Panc1 (cell line): ENCODE results near the gene CCDC40. TPM values are rescaled to one million over a fixed set of nuclear protein-coding genes. Genes with fewer than 3 reads are reported as not detected.
A peak's percentile ranks its signal among the peaks of the same experiment; 100 is the strongest.

Source experiments
- ATAC-seq: fragments of 200-7000 bp; cut with Tn5 transposase; 2 replicates; pipeline ENCODE4 v1.9.1; 2020; ENCODE audit warnings: mild to moderate bottlenecking, moderate library complexity
- BruUV-seq: library from RNA; stranded (reverse); fragments of 400-500 nt; replicated peaks from 2 replicates; lab custom pipeline; 2021; lab: Mats Ljungman, UMichigan
- CTCF ChIA-PET: fragments of 300-600 bp; sonication (Branson Sonifier 250); formaldehyde crosslinking; loops from one replicate; lab custom pipeline; 2022; ENCODE audit warnings: antibody characterized with exemption; lab: Charles Lee
- POLR2A ChIA-PET: fragments of 300-600 bp; sonication (Branson Sonifier 250); formaldehyde crosslinking; loops from one replicate; lab custom pipeline; 2022; ENCODE audit warnings: antibody characterized with exemption; lab: Charles Lee
- DNase-seq: peaks from one replicate; pipeline ENCODE4 v3.0.0-alpha.2; 2010; ENCODE audit warnings: low read depth, low spot score
- H3K27ac ChIP-seq: 2 replicates; pipeline ENCODE4 v1.5.1; 2011; ENCODE audit warnings: mild to moderate bottlenecking, low read length, inconsistent platforms
- H3K27me3 ChIP-seq: fragments of 200-500 bp; sonication (Bioruptor generic); 2 replicates; pipeline ENCODE4 v1.6.0; 2014; ENCODE audit warnings: low read length, inconsistent platforms; ENCODE audit not compliant: control insufficient read depth, insufficient read depth
- H3K36me3 ChIP-seq: fragments of 200-500 bp; sonication (Bioruptor generic); 2 replicates; pipeline ENCODE4 v1.5.1; 2014; ENCODE audit warnings: inconsistent platforms, mild to moderate bottlenecking, low read length, moderate library complexity; ENCODE audit not compliant: control insufficient read depth, insufficient read depth
- H3K4me1 ChIP-seq: 2 replicates; pipeline ENCODE4 v1.5.1; 2011; ENCODE audit warnings: inconsistent platforms, mild to moderate bottlenecking, low read length, moderate library complexity; ENCODE audit not compliant: control insufficient read depth, insufficient read depth
- H3K4me3 ChIP-seq, 2 experiments: 2 replicates each; pipeline ENCODE4 v1.5.1; 2011 to 2012; ENCODE audit warnings: low read depth in 2 of 2, low read length in 2 of 2, mild to moderate bottlenecking in 2 of 2, inconsistent platforms in 1 of 2, moderate library complexity in 1 of 2
- H3K9me3 ChIP-seq: fragments of 200-500 bp; sonication (Bioruptor generic); 2 replicates; pipeline ENCODE4 v1.5.1; 2014; ENCODE audit warnings: low read depth, mild to moderate bottlenecking, inconsistent platforms, low read length, moderate library complexity; ENCODE audit not compliant: control insufficient read depth, insufficient read depth
- POLR2AphosphoS5 ChIP-seq: IDR thresholded peaks from 2 replicates; pipeline ENCODE4 v1.6.1; 2012; ENCODE audit warnings: mild to moderate bottlenecking, low read depth, low read length, moderate library complexity
- SIN3A ChIP-seq: IDR thresholded peaks from 2 replicates; pipeline ENCODE4 v1.6.1; 2012; ENCODE audit warnings: low read depth, mild to moderate bottlenecking, low read length, moderate library complexity, borderline replicate concordance; ENCODE audit not compliant: insufficient read depth
- TCF7L2 ChIP-seq: IDR thresholded peaks from 2 replicates; pipeline ENCODE4 v1.6.1; 2011; ENCODE audit warnings: mild to moderate bottlenecking, low read depth, low read length, inconsistent platforms
- in situ Hi-C: cut with HindIII; loops from 2 replicates; pipeline ENCODE4 v1.10.0; 2016; ENCODE audit warnings: low sequenced_read_pairs, low pct_unique_long_range_greater_than_20kb
- intact Hi-C: fragments of 100-400 bp; cut with micrococcal nuclease; formaldehyde crosslinking; loops from one replicate; pipeline ENCODE4 v1.10.0; 2022; ENCODE audit not compliant: unreplicated experiment
- total RNA-seq: library from RNA; stranded (reverse); gene quantifications from one replicate; pipeline ENCODE4 v1.2.1, GENCODE V29; 2021; ENCODE audit not compliant: unreplicated experiment
- TF ChIP-seq, protein P1 (sequence below), 2 experiments: IDR thresholded peaks; 2 replicates each; pipeline ENCODE4 v1.6.1; 2011 to 2012; ENCODE audit warnings: low read depth in 2 of 2, control low read depth in 1 of 2, low read length in 1 of 2, mild to moderate bottlenecking in 1 of 2, moderate library complexity in 1 of 2; ENCODE audit not compliant: insufficient read depth in 1 of 2
- TF ChIP-seq, protein P2 (sequence below): fragments of 450-650 bp; IDR thresholded peaks from 2 replicates; pipeline ENCODE4 v1.5.1; 2017; ENCODE audit warnings: mild to moderate bottlenecking

The CCDC40 gene
- total RNA-seq, 1 experiment from 2014 or later: 18.0 TPM

DNA sequence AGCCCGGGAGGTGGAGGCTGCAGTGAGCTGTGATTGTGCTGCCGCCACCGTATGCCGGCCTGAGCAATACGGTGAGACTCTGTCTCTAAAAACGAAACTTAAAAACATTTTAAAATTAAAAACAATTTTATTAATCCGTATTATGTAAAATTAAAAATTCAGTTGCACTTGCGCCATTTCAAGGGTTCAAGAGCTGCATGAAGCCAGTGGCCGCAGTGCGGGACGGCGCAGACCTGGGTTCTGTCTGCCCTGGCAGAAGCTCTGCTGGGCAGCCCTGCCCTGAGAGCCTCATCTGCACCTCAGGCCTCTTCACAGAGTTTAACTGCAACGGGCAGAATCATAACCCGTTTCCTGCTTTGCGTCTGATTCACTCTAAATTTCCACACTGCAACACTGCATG, 32.5 kb upstream of the CCDC40 start:
- Histone ChIP-seq H3K36me3 (no peaks in the 10 kb centered on the region), H3K4me1 (peaks cover 6% of the 10 kb centered on the region), H3K9me3 (no peaks in the 10 kb centered on the region), H3K27ac (no peak overlapping the region), H3K4me3 (no peak overlapping the region), H3K27me3 (no peaks in the 10 kb centered on the region)
- no TSS peak for BruUV-seq
- ATAC-seq (no peak), DNase-seq (no peak)
- in situ Hi-C loops: no loop called here
- intact Hi-C loops: no loop called here
- TF ChIP-seq, protein P1, sequence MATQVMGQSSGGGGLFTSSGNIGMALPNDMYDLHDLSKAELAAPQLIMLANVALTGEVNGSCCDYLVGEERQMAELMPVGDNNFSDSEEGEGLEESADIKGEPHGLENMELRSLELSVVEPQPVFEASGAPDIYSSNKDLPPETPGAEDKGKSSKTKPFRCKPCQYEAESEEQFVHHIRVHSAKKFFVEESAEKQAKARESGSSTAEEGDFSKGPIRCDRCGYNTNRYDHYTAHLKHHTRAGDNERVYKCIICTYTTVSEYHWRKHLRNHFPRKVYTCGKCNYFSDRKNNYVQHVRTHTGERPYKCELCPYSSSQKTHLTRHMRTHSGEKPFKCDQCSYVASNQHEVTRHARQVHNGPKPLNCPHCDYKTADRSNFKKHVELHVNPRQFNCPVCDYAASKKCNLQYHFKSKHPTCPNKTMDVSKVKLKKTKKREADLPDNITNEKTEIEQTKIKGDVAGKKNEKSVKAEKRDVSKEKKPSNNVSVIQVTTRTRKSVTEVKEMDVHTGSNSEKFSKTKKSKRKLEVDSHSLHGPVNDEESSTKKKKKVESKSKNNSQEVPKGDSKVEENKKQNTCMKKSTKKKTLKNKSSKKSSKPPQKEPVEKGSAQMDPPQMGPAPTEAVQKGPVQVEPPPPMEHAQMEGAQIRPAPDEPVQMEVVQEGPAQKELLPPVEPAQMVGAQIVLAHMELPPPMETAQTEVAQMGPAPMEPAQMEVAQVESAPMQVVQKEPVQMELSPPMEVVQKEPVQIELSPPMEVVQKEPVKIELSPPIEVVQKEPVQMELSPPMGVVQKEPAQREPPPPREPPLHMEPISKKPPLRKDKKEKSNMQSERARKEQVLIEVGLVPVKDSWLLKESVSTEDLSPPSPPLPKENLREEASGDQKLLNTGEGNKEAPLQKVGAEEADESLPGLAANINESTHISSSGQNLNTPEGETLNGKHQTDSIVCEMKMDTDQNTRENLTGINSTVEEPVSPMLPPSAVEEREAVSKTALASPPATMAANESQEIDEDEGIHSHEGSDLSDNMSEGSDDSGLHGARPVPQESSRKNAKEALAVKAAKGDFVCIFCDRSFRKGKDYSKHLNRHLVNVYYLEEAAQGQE (IDR thresholded peaks at IDR 0.05; ENCODE audit: insufficient read depth in 1 of 2, low read depth in 2 of 2, low read length in 1 of 2): no peak
- no peak for TF ChIP-seq POLR2AphosphoS5
- no peak for TF ChIP-seq SIN3A
- TF ChIP-seq, protein P2, sequence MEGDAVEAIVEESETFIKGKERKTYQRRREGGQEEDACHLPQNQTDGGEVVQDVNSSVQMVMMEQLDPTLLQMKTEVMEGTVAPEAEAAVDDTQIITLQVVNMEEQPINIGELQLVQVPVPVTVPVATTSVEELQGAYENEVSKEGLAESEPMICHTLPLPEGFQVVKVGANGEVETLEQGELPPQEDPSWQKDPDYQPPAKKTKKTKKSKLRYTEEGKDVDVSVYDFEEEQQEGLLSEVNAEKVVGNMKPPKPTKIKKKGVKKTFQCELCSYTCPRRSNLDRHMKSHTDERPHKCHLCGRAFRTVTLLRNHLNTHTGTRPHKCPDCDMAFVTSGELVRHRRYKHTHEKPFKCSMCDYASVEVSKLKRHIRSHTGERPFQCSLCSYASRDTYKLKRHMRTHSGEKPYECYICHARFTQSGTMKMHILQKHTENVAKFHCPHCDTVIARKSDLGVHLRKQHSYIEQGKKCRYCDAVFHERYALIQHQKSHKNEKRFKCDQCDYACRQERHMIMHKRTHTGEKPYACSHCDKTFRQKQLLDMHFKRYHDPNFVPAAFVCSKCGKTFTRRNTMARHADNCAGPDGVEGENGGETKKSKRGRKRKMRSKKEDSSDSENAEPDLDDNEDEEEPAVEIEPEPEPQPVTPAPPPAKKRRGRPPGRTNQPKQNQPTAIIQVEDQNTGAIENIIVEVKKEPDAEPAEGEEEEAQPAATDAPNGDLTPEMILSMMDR: no peak
- CTCF ChIA-PET: no interaction called here
- POLR2A ChIA-PET: no interaction called here

DNA sequence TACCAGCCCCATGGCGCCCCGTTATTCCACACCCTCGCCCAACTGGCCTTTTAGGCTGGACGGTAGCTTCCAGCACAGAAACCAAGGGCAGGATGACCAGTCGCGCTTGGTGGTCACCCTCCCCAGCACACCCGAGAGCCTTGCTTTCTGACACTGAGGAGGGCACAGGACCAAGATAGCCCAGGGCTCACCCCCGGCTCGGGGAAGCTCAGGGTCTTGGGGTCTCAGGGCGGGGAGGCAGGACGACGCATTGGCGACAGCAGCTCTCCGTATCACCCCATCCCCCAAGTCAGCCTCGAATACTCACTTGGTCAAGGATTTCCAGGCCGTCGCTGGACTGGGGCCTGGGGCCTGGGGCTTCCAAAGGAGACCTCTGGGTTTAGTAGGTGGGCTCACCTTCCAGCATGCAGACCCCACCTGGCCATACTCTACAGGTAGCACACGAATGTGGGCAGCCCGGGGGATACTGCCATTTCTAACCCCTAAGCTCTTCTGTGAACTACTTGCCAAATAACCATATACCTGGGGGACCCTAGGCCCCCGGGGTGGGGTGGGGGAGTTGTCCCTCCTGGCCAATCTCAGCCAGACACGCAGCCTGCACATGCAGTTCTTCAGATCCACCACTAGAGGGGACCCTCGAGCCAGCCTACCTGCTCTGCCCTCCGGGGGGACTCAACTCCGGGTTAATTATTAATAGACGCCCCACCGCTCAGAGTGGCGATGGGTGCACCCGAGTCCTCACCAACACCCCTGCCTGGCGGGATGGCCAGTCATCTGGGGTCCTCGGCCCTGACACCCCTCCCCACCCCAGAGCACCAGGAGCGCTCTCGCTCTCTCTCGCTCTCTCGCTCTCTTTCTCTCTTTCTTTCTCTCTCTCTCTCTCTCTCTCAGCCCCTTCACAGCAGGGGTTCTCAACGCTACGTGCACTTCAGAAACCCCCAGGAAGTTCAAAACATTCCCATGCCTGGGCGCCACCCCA, 30.8 kb upstream of the CCDC40 start:
- TF ChIP-seq SIN3A (no peak), TCF7L2 (no peak), POLR2AphosphoS5 (no peak)
- TF ChIP-seq, protein P2: peak; percentile 99
- TF ChIP-seq, protein P1 (IDR thresholded peaks at IDR 0.05; ENCODE audit: insufficient read depth in 1 of 2, low read depth in 2 of 2, low read length in 1 of 2): no peak
- H3K4me1 ChIP-seq: peaks cover 7% of the 10 kb centered on the region
- peak overlapping the region; percentile 45 to 72 for H3K4me3 ChIP-seq
- ATAC-seq: peak; percentile 72
- no peak for DNase-seq
- no peaks in the 10 kb centered on the region for H3K36me3 ChIP-seq
- in situ Hi-C loops: no loop called here
- BruUV-seq: no TSS peak
- H3K9me3 ChIP-seq: no peaks in the 10 kb centered on the region
- H3K27me3 ChIP-seq: no peaks in the 10 kb centered on the region
- CTCF ChIA-PET: interaction anchor here (0.6 to 1.5 kb wide), 8 partner anchors 12 to 1329 kb away, joined by 3 to 8 read pairs (median 3); partner anchors contain the start of gene SGSH
- POLR2A ChIA-PET: interaction anchor here (0.7 kb wide), 2 partner anchors 77 to 139 kb away, joined by 3 to 4 read pairs; no protein-coding TSS in a partner anchor
- peak overlapping the region; percentile 39; the same call in 1 of the 2 replicates for H3K27ac ChIP-seq
- intact Hi-C loops: loop anchor here (5.0 kb wide), 1 partner anchor 77 kb away; no protein-coding TSS in a partner anchor
